GM12874 (cell line): Measurements from ENCODE around the gene CCR7.

Experiments
- TF ChIP-seq, protein P1 (sequence below): IDR thresholded peaks from 2 replicates; pipeline ENCODE4 v1.5.1; 2011; ENCODE audit warnings: low read depth, mild to moderate bottlenecking, control low read depth, low read length, moderate library complexity; ENCODE audit not compliant: insufficient read depth

The CCR7 gene, protein sequence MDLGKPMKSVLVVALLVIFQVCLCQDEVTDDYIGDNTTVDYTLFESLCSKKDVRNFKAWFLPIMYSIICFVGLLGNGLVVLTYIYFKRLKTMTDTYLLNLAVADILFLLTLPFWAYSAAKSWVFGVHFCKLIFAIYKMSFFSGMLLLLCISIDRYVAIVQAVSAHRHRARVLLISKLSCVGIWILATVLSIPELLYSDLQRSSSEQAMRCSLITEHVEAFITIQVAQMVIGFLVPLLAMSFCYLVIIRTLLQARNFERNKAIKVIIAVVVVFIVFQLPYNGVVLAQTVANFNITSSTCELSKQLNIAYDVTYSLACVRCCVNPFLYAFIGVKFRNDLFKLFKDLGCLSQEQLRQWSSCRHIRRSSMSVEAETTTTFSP

DNA sequence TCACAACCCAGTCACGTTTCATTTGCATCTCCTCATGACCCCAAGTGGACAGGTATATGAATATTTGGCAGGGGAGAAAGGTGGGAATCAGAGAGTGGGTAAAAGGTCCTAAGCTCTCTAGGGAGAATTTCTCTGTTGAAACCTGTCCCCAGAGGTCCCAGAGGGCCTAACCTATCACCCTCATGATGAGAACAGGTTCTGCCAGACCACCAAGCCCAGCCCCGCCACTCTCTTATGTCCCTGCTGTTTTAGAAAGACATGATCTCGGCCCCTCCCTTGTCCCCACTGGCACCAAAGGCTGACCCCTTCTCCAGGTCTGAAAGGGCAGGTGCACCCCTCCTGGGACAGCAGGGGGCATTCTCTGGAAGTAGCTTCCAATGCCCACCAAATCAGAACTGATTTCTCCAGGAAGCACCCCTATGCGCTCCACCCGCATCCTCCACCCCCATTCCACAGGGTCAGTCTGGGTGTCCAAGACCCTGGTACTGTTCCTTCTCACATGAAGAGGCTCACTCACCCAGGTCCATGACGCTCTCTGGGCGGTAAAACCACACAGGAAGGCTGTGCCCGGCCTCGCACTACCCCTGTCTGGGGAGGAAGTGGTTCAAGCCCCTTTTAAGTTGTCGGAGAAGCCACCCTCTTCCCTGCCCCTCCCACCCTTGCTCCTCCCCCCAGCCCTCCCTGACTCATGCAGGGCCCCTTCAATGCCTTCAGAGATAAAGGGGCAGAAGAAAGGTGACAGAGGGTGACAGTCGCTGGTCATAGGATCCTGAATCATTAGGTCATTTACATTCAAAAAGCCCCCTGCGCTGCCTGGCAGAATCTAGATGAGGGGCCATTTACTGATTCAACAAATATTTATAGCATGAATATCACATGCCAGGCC is at the start of gene CCR7:
Gene CCR7, minus strand, starts transcription at position 590 of the 886 bp plus-strand sequence. Its CDS starts 63 bp downstream, at position 527.
- TF ChIP-seq, protein P1, sequence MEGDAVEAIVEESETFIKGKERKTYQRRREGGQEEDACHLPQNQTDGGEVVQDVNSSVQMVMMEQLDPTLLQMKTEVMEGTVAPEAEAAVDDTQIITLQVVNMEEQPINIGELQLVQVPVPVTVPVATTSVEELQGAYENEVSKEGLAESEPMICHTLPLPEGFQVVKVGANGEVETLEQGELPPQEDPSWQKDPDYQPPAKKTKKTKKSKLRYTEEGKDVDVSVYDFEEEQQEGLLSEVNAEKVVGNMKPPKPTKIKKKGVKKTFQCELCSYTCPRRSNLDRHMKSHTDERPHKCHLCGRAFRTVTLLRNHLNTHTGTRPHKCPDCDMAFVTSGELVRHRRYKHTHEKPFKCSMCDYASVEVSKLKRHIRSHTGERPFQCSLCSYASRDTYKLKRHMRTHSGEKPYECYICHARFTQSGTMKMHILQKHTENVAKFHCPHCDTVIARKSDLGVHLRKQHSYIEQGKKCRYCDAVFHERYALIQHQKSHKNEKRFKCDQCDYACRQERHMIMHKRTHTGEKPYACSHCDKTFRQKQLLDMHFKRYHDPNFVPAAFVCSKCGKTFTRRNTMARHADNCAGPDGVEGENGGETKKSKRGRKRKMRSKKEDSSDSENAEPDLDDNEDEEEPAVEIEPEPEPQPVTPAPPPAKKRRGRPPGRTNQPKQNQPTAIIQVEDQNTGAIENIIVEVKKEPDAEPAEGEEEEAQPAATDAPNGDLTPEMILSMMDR: no peak

DNA sequence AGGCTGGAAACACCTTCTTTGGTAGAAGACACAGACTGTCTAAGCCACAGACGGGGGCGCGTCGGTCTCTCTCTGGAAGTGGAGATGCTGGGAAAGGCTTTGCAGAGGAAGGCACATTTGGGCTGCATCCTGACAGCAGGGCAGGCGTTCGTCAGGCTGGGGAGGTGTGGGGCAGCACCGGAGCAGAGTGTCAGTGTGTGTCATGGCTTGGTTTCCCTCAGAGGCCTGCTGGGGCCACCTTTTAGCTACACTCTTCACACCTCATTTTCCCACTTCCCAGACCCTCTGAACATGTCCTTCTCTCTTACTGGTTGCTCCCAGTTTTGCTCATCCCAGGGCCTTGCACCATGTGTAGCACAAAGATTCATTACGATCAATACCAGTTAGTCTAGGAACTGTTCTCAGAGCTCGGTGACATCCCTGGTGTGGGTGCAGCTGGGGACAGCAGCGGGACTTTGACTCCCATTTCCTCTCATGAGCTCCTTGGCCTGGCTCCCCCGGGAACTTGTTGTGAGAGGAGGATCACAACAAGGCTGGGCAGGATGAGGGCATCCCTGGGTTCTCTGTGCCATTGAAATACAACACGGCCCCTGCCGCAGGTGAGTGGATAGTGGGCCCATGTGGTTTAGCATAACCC is 49.3 kb upstream of the CCR7 start:
- TF ChIP-seq, protein P1: no peak

DNA sequence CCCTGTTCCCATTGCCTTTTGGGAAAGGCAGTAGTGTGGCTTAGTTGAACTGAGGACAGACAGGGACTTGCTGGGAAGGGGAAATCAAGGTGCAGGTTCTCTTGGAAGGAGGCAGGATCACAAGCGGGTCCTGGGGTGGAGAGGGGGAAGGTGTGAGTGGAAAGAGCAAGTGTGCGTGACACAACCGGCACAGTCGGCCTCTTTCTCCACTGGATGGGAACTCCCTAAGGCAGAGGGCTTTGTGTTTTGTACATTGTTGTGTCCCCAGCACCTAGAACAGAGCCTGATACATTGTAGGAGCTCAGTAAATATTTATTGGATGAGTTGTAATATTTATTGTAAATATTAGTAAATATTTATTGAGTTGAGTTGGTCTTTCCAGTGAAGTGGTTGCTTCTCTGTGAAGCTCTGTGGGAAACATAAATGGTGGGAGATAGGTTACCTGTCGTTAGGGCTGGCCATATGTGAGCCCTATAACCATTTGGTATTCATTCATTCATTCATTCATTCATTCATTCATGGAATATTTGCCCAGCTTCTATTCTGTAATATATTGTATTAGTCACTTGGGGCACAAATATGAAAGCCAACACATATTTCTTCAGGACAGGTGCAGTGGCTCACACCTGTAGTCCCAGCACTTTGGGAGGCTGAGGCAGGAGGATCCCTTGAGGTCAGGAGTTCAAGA is 48.3 kb upstream of the CCR7 start:
- TF ChIP-seq, protein P1: no peak

DNA sequence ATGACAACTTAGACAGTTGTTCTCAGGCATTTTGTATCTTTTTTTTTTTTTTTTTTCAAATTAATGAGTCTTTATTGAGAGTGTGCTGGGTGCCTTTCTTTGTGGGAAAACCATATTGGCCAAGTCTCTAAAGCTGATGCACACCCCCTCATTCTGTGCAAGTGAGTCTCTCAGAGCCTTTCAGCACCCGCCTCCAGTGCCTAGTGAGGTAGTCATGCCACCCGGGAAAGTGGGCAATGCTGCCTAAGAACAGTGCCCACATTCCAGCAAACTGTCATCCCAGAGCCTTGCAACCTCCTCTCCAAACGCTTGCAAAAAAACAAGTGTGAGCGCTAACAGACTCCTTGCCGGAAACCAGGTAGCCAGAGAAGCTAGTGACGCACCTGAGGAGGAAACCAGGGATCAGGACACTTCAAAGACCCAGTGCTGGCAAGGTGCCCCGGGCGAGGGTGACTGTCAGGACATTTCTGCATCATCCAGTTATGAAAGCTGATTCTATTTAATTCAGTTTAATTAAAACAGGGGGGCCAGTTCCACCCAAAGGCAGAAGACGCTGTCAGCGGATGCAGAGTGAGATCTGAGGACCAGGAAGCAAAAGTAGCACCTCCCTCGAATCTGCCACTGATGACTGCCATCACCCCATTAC is 47.5 kb upstream of the CCR7 start:
- TF ChIP-seq, protein P1: no peak

DNA sequence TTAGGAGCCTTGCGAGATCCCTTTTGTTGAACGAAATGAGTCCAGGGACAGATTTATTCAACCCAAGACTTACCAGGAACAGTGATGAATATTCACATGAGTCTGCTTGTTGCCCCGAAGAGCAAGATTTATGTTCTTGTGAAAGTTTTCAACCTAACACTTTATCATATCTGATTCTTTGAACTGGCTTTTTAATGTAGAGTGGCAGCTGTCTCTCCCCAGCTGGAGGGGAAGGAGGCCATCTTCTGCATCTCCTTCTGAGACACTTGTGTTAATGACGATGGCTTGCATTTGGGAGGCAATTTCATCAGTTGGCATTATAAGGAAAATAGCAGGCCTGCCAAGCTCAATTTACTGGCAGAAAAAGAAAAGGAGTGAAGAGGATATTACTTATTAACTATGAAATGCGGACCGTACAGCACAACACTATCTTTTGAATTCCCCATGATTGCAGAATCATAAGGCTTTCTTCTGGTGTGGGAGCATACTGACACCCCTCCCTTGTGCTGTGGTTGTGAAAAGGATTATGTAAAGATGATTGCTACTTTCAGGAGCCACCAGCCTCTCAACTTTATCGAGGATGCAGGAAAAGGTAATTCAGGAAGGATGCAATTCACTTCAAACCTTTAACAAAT is 46.7 kb upstream of the CCR7 start:
- TF ChIP-seq, protein P1: no peak

DNA sequence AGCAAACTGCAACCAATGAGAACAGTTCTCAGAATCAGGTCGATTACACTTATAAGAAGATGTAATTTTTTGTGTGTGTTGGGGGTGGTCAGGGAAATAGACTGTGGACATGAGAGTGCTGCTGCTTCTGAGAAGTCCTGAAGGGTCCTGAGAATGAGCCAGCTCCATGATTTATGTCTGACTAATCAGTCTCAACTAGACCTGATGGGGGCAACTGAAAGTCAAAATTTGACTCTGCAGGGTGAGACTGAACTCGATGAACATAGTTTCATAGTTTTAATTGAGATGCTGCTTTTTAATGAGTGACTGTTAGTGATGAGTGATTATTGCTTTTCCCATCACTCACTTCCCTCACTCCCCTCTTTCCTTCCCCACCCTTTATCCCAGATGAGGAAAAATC is 45.1 kb upstream of the CCR7 start:
- TF ChIP-seq, protein P1: no peak
